GM23248 (cell line): ENCODE results near the gene MOK. TPM values are rescaled to one million over a fixed set of nuclear protein-coding genes. Genes with fewer than 3 reads are reported as not detected.
A peak's percentile ranks its signal among the peaks of the same experiment; 100 is the strongest.

Source experiments
- DNase-seq: peaks from one replicate; pipeline ENCODE4 v3.0.0-alpha.2; 2015
- H2AFZ ChIP-seq: fragments of 200-600 bp; sonication (generic); 2 replicates; pipeline ENCODE4 v1.6.1; 2016; ENCODE audit warnings: antibody characterized with exemption
- H3F3A ChIP-seq: fragments of 200-600 bp; sonication (generic); 2 replicates; pipeline ENCODE4 v1.6.1; 2016; ENCODE audit warnings: mild to moderate bottlenecking, antibody characterized with exemption, mixed run types; ENCODE audit not compliant: insufficient read depth
- H3K27ac ChIP-seq: fragments of 200-600 bp; sonication (generic); 2 replicates; pipeline ENCODE4 v1.5.1; 2016; ENCODE audit warnings: mild to moderate bottlenecking
- H3K27me3 ChIP-seq: fragments of 200-600 bp; sonication (generic); replicated peaks from 2 replicates; pipeline ENCODE4 v1.6.1; 2016; ENCODE audit warnings: mild to moderate bottlenecking; ENCODE audit not compliant: insufficient read depth
- H3K36me3 ChIP-seq: fragments of 200-600 bp; sonication (generic); 2 replicates; pipeline ENCODE4 v1.6.1; 2016; ENCODE audit warnings: low read depth, mild to moderate bottlenecking
- H3K4me1 ChIP-seq: fragments of 200-600 bp; sonication (generic); 2 replicates; pipeline ENCODE4 v1.6.1; 2016; ENCODE audit warnings: mild to moderate bottlenecking; ENCODE audit not compliant: insufficient read depth
- H3K4me2 ChIP-seq: fragments of 200-600 bp; sonication (generic); one replicate; pipeline ENCODE4 v1.6.1; 2016; ENCODE audit warnings: mild to moderate bottlenecking; ENCODE audit not compliant: unreplicated experiment
- H3K4me3 ChIP-seq: fragments of 200-600 bp; sonication (generic); 2 replicates; pipeline ENCODE4 v1.5.1; 2016; ENCODE audit warnings: mild to moderate bottlenecking
- H3K79me2 ChIP-seq: fragments of 200-600 bp; sonication (generic); 2 replicates; pipeline ENCODE4 v1.6.1; 2016; ENCODE audit warnings: mild to moderate bottlenecking; ENCODE audit not compliant: insufficient read depth
- H3K9ac ChIP-seq: fragments of 200-600 bp; sonication (generic); 2 replicates; pipeline ENCODE4 v1.6.1; 2016; ENCODE audit warnings: mild to moderate bottlenecking
- H3K9me2 ChIP-seq: fragments of 200-600 bp; sonication (generic); 2 replicates; pipeline ENCODE4 v1.6.1; 2016; ENCODE audit warnings: mixed run types, mild to moderate bottlenecking, moderate library complexity; ENCODE audit not compliant: insufficient read depth
- H3K9me3 ChIP-seq: fragments of 200-600 bp; sonication (generic); one replicate; pipeline ENCODE4 v1.6.1; 2017; ENCODE audit warnings: low read depth
- H4K20me1 ChIP-seq: fragments of 200-600 bp; sonication (generic); 2 replicates; pipeline ENCODE4 v1.6.0; 2016; ENCODE audit not compliant: insufficient read depth
- EZH2 ChIP-seq: fragments of 200-600 bp; sonication (generic); IDR thresholded peaks from 2 replicates; pipeline ENCODE4 v1.6.1; 2018; ENCODE audit warnings: antibody characterized with exemption, mild to moderate bottlenecking; ENCODE audit not compliant: insufficient read depth, poor library complexity, severe bottlenecking
- EZH2phosphoT487 ChIP-seq: fragments of 200-600 bp; sonication (generic); IDR thresholded peaks from 2 replicates; pipeline ENCODE4 v1.6.1; 2018; ENCODE audit warnings: antibody characterized with exemption, moderate library complexity, mild to moderate bottlenecking, low read depth; ENCODE audit not compliant: insufficient read depth
- WGBS, 2 experiments: methylation state at CpG; one replicate each; pipeline ENCODE4 v1.1.6; 2015 to 2017; ENCODE audit warnings: low lambda C conversion rate in 2 of 2, low coverage in 1 of 2; ENCODE audit errors: missing lambda C conversion rate in 2 of 2; 5-methylcytosine and 5-hydroxymethylcytosine counted together
- in situ Hi-C: fragments of 300-500 bp; cut with MboI; formaldehyde crosslinking; loops from 2 replicates; pipeline ENCODE4 v1.15.0; 2020
- polyA plus RNA-seq: library from polyadenylated mRNA; unstranded; fragments of >200 nt; fragmentation: Nextera tagmentation; extraction: Ambion mirVana; gene quantifications from 2 replicates; pipeline ENCODE4 v1.2.1, GENCODE V29; 2016
- total RNA-seq: library from RNA; depleted of rRNA; stranded (reverse); fragments of >200 nt; shearing (Covaris generic); gene quantifications from 2 replicates; pipeline ENCODE4 v1.2.3, GENCODE V29; 2014

MOK gene
- total and polyA plus RNA-seq, 2 experiments from 2014 or later = 34.9 to 67.9 TPM

DNA sequence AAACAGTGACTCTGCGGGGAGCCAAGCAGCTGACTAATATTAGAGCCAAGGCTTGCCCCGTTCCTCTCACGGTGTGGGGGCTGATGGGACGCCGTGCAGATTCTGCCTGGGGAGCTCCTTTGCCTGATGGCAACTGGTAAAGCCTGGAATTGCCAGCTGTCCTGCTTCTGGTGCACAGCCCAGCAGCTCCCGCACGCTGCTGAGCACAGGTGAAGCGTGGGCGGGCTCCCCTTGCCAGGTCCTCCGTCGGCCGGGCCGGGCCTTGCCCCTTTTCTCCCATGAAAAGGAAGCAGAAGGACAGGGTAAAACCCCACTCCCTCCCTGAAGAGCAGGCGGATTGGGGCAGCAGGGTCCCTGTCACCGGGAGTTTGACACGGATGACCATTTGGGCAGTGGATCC, 86.3 kb downstream of the MOK start:
- no peak overlapping the region for H2AFZ ChIP-seq
- no peak for DNase-seq

GRCh38 chr14:102217987-102218421, 87.0 kb downstream of the MOK start:
- Histone ChIP-seq H3K9me2 (no peaks in the 10 kb centered on the region), H3K4me1 (peaks cover 25% of the 10 kb centered on the region), H3K79me2 (peaks cover 69% of the 10 kb centered on the region), H3K27me3 (no peaks in the 10 kb centered on the region), H2AFZ (no peak overlapping the region), H3K9me3 (no peaks in the 10 kb centered on the region), H3K4me2 (no peak overlapping the region), H3K36me3 (no peaks in the 10 kb centered on the region), H3F3A (peaks cover 23% of the 10 kb centered on the region), H3K27ac (no peak overlapping the region), H3K4me3 (no peak overlapping the region), H4K20me1 (no peaks in the 10 kb centered on the region), H3K9ac (no peak overlapping the region)
- DNase-seq = no peak
- 86% methylated on average over 14 of the region's 14 CpGs for WGBS, 2 experiments
- in situ Hi-C loops = no loop called here
- TF ChIP-seq EZH2phosphoT487 = no peak
- TF ChIP-seq EZH2 = no peak

More for the DNA sequence above, 86.3 kb downstream of the MOK start:
- in situ Hi-C loops = no loop called here
- peaks cover 23% of the 10 kb centered on the region for H3F3A ChIP-seq
- H3K9me2 ChIP-seq = no peaks in the 10 kb centered on the region
- H3K9me3 ChIP-seq = no peaks in the 10 kb centered on the region
- no peak for TF ChIP-seq EZH2
- TF ChIP-seq EZH2phosphoT487 = no peak
- no peak overlapping the region for H3K9ac ChIP-seq
- H3K4me3 ChIP-seq = no peak overlapping the region
- no peaks in the 10 kb centered on the region for H4K20me1 ChIP-seq
- no peak overlapping the region for H3K4me2 ChIP-seq
- peaks cover 63% of the 10 kb centered on the region for H3K79me2 ChIP-seq
- no peaks in the 10 kb centered on the region for H3K36me3 ChIP-seq
- 91 to 96% methylated on average over 16 of the region's 16 CpGs for WGBS, 2 experiments
- H3K27me3 ChIP-seq = no peaks in the 10 kb centered on the region
- H3K27ac ChIP-seq = no peak overlapping the region
- H3K4me1 ChIP-seq = peaks cover 25% of the 10 kb centered on the region

DNA sequence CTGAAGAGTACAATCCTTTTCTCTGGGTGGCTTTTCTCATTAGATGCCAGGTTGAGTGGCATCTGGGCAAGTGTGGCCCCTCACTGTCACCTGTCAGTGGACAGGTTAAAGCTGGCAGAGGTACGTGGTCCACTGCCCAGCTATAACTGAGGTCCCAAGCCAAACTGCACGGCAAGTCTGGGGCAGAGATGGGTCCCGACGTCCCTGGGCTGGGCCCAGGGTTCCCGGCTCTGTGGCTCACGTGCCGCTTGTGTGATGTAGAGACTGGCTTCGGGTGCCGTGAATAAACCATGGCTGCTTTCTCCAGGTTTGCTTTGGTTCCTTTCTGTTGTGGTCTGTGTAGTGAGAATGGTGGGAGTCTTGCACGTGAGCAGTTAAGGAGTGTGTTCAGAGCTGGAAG, 87.6 kb downstream of the MOK start:
- Histone ChIP-seq H3K27me3 (no peaks in the 10 kb centered on the region), H3K4me2 (no peak overlapping the region), H2AFZ (no peak overlapping the region), H3K27ac (no peak overlapping the region), H3K9me3 (no peaks in the 10 kb centered on the region), H3F3A (peaks cover 23% of the 10 kb centered on the region), H3K9me2 (no peaks in the 10 kb centered on the region), H3K36me3 (no peaks in the 10 kb centered on the region), H3K4me3 (no peak overlapping the region), H3K9ac (no peak overlapping the region), H3K4me1 (peaks cover 25% of the 10 kb centered on the region), H4K20me1 (no peaks in the 10 kb centered on the region), H3K79me2 (peaks cover 74% of the 10 kb centered on the region)
- no peak for DNase-seq
- 97 to 98% methylated on average over 9 to 10 of the region's 10 CpGs for WGBS, 2 experiments
- TF ChIP-seq EZH2 (no peak), EZH2phosphoT487 (no peak)
- in situ Hi-C loops = no loop called here

DNA sequence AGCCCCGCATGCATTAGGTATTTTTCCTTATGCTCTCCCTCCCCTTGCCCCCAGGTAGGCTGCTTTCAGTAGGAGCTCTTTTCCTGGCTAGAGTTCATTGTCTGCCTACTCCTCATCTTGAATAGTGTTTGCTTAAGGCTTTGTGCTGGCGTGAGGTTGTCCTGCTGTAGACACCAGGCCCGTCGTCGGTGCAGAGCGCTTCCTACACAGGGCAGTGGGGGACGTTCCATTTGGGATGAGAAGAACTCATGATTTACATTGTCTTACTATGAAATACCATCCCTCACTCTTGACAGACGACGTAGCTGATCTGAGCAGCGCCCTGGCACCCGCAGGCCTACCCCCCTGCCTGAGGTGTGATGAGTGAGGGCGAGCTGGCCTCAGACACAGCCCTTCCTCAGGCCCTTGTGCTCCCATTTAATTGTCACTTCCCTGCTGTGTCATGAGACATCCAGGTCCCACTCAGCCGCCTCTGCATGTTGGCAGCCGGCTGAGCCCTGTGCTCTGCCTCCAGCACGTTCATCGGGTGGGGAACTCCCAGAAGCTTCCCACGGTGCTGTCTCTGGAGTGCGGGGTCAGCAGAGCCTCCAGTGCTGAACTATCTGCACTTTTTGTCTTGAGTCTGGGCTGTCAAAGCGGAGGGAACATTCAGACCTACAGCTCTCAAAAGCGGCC, 89.3 kb downstream of the MOK start:
- WGBS, 2 experiments = 92 to 93% methylated on average over 20 of the region's 20 CpGs
- DNase-seq = peak; percentile 15
- Histone ChIP-seq H3K27me3 (no peaks in the 10 kb centered on the region), H3K9me2 (no peaks in the 10 kb centered on the region), H3K9me3 (no peaks in the 10 kb centered on the region), H3K9ac (no peak overlapping the region), H3K27ac (peak overlapping the region; percentile 54; the same call in 1 of the 2 replicates), H3K36me3 (0 out of 2 replicates have a peak, but pooled peaks cover 7% of the 10 kb centered on the region), H3F3A (peaks cover 23% of the 10 kb centered on the region), H4K20me1 (no peaks in the 10 kb centered on the region), H3K4me3 (no peak overlapping the region), H3K79me2 (peaks cover 91% of the 10 kb centered on the region), H2AFZ (no peak overlapping the region), H3K4me2 (no peak overlapping the region), H3K4me1 (peaks cover 16% of the 10 kb centered on the region)
- no peak for TF ChIP-seq EZH2phosphoT487
- no peak for TF ChIP-seq EZH2
- in situ Hi-C loops = no loop called here
